Loucy (cell line): ENCODE results near the gene IGF1R.

Source experiments
- CTCF ChIP-seq: fragments of 200-600 bp; sonication (generic); conservative IDR thresholded peaks from 2 replicates; pipeline ENCODE4 v1.5.1; 2014; ENCODE audit warnings: mild to moderate bottlenecking, antibody characterized with exemption, low read length
- EZH2phosphoT487 ChIP-seq: fragments of 200-600 bp; IDR thresholded peaks from 2 replicates; pipeline ENCODE4 v1.6.1; 2018; ENCODE audit warnings: antibody characterized with exemption, mild to moderate bottlenecking, moderate library complexity, borderline replicate concordance

GRCh38 chr15:98939311-98940080, 291.2 kb downstream of the IGF1R start:
- no peak for TF ChIP-seq CTCF
- TF ChIP-seq EZH2phosphoT487 = no peak
